Smooth muscle cell (in vitro differentiated cells): ENCODE data around the gene ARHGAP12. TPM values are rescaled to one million over a fixed set of nuclear protein-coding genes. Genes with fewer than 3 reads are reported as not detected.
"Not testable (repeated sequence)": the region's sequence is repeated elsewhere in the genome, so short reads cannot be mapped to it uniquely, and the experiment has no call there.

Experiments
- DNase-seq: peaks from one replicate; lab custom pipeline; 2025; ENCODE audit not compliant: unreplicated experiment; lab: John Stamatoyannopoulos, UW
- H2AFZ ChIP-seq: fragments of 200-600 bp; sonication (generic); 2 replicates; pipeline ENCODE4 v1.6.0; 2016; ENCODE audit warnings: antibody characterized with exemption, low read depth, mild to moderate bottlenecking
- H3F3A ChIP-seq: fragments of 200-600 bp; sonication (generic); 2 replicates; pipeline ENCODE4 v1.6.0; 2017; ENCODE audit warnings: antibody characterized with exemption, low read depth
- H3K27ac ChIP-seq: fragments of 200-600 bp; sonication (generic); 2 replicates; pipeline ENCODE4 v1.5.1; 2016; ENCODE audit warnings: low read depth, mild to moderate bottlenecking
- H3K27me3 ChIP-seq: fragments of 200-600 bp; sonication (generic); 2 replicates; pipeline ENCODE4 v1.6.1; 2016; ENCODE audit warnings: low read depth, mild to moderate bottlenecking
- H3K36me3 ChIP-seq: fragments of 200-600 bp; sonication (generic); 2 replicates; pipeline ENCODE4 v1.5.1; 2016; ENCODE audit warnings: low read depth
- H3K4me1 ChIP-seq: fragments of 200-600 bp; sonication (generic); 2 replicates; pipeline ENCODE4 v1.5.1; 2016; ENCODE audit warnings: low read depth
- H3K4me2 ChIP-seq: fragments of 200-600 bp; sonication (generic); 2 replicates; pipeline ENCODE4 v1.6.0; 2016; ENCODE audit warnings: mild to moderate bottlenecking
- H3K4me3 ChIP-seq: fragments of 200-600 bp; sonication (generic); 2 replicates; pipeline ENCODE4 v1.5.1; 2016; ENCODE audit warnings: mild to moderate bottlenecking
- H3K79me2 ChIP-seq: fragments of 200-600 bp; sonication (generic); 2 replicates; pipeline ENCODE4 v1.6.0; 2016; ENCODE audit warnings: low read depth, mild to moderate bottlenecking
- H3K9ac ChIP-seq: fragments of 200-600 bp; sonication (generic); 2 replicates; pipeline ENCODE4 v1.6.0; 2016; ENCODE audit warnings: low read depth
- H3K9me3 ChIP-seq: fragments of 200-600 bp; sonication (generic); replicated peaks from 2 replicates; pipeline ENCODE4 v1.5.1; 2016; ENCODE audit warnings: low read depth
- H4K20me1 ChIP-seq: fragments of 200-600 bp; sonication (generic); 2 replicates; pipeline ENCODE4 v1.6.0; 2016; ENCODE audit warnings: low read depth
- WGBS: methylation state at CpG from one replicate; pipeline ENCODE4 v1.1.7; 2016; ENCODE audit warnings: low lambda C conversion rate; 5-methylcytosine and 5-hydroxymethylcytosine counted together
- polyA plus RNA-seq: library from polyadenylated mRNA; unstranded; fragments of >200 nt; fragmentation: Nextera tagmentation; extraction: Ambion mirVana; gene quantifications from 2 replicates; pipeline ENCODE4 v1.2.1, GENCODE V29; 2016
- total RNA-seq: library from RNA; depleted of rRNA; stranded (reverse); fragments of >200 nt; gene quantifications from 2 replicates; pipeline ENCODE4 v1.2.3, GENCODE V29; 2014
- TF ChIP-seq, protein P1 (sequence below): fragments of 200-600 bp; sonication (generic); IDR thresholded peaks from 2 replicates; pipeline ENCODE4 v1.5.1; 2017; ENCODE audit warnings: borderline replicate concordance, mild to moderate bottlenecking, antibody characterized with exemption; ENCODE audit not compliant: insufficient read depth, poor library complexity, severe bottlenecking

Gene ARHGAP12
- total and polyA plus RNA-seq, 2 experiments from 2014 or later = 14.5 to 46.2 TPM

DNA sequence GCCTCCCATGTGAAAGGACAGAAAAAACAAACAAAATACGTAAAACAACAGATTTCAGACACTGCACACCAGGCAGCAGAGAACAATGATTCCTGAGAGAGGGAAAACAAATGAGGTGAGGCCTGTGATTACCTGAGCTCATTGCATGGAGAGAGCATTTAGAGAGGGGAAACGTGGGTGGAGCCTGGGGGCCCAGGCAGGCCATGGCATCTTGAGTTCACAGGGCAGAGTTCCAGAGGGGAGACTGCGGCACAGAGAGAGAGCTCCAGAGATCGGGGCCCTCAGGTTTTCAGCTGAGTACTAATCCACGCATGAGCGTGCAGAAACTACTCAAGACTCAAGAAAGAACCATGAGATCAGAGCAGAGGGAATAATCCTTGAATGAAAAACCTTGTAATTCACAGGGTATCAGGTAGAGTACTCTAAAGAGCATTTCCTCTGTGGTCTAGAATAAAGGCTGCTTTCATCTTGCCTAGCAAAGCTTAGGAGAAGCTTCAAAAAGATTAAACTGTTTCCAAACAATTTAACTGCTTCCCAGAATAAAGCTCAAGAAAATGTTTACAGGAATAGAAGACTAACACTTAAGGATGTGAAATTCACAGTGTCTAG is 46.6 kb upstream of the ARHGAP12 start:
- Histone ChIP-seq H3K9me3 (no peaks in the 10 kb centered on the region), H3K4me1 (peaks cover 11% of the 10 kb centered on the region), H3K27ac (no peak overlapping the region), H4K20me1 (no peaks in the 10 kb centered on the region), H3K79me2 (no peaks in the 10 kb centered on the region), H2AFZ (no peak overlapping the region), H3K4me3 (no peak overlapping the region), H3K36me3 (no peaks in the 10 kb centered on the region), H3K27me3 (no peaks in the 10 kb centered on the region), H3F3A (no peaks in the 10 kb centered on the region), H3K9ac (no peak overlapping the region), H3K4me2 (no peak overlapping the region)
- WGBS = 72% methylated on average over 6 of the region's 6 CpGs
- TF ChIP-seq, protein P1, sequence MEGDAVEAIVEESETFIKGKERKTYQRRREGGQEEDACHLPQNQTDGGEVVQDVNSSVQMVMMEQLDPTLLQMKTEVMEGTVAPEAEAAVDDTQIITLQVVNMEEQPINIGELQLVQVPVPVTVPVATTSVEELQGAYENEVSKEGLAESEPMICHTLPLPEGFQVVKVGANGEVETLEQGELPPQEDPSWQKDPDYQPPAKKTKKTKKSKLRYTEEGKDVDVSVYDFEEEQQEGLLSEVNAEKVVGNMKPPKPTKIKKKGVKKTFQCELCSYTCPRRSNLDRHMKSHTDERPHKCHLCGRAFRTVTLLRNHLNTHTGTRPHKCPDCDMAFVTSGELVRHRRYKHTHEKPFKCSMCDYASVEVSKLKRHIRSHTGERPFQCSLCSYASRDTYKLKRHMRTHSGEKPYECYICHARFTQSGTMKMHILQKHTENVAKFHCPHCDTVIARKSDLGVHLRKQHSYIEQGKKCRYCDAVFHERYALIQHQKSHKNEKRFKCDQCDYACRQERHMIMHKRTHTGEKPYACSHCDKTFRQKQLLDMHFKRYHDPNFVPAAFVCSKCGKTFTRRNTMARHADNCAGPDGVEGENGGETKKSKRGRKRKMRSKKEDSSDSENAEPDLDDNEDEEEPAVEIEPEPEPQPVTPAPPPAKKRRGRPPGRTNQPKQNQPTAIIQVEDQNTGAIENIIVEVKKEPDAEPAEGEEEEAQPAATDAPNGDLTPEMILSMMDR = no peak
- DNase-seq = no peak

DNA sequence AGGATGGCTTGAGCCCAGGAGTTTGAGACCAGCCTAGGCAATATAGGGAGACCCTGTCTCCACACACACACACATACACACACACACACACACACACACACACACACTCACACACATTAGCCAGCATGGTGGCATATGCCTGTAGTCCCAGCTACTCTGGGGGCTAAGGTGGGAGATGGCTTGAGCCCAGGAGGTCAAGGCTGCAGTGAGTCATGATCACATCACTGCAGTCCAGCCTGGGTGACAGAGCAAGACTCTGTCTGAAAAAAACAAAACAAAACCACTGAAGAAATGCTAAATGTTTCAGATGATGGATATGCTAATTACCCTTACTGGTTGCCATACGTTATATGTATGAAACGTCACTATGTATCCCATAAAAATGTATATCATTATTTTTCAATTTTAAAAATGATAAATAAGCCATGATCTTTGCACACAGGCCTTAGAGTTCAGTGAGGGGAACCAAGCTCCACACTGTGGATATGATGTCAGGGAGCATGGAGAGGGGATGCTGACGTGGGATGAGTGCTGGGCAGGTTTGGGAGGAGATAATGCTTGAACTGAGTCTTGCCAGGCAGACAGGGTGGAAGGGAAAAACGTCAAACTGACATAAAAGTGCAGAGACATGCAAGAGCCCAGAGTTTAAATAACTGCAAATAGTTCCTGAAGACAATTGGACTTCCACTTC is 45.9 kb upstream of the ARHGAP12 start:
- TF ChIP-seq, protein P1 = no peak
- H3K4me3 ChIP-seq = no peak overlapping the region
- no peaks in the 10 kb centered on the region for H3K27me3 ChIP-seq
- no peak overlapping the region for H3K27ac ChIP-seq
- DNase-seq = no peak
- H3K4me2 ChIP-seq = no peak overlapping the region
- peaks cover 11% of the 10 kb centered on the region for H3K4me1 ChIP-seq
- no peaks in the 10 kb centered on the region for H3F3A ChIP-seq
- no peaks in the 10 kb centered on the region for H4K20me1 ChIP-seq
- no peaks in the 10 kb centered on the region for H3K79me2 ChIP-seq
- 70% methylated on average over 4 of the region's 4 CpGs for WGBS
- no peaks in the 10 kb centered on the region for H3K36me3 ChIP-seq
- H2AFZ ChIP-seq = no peak overlapping the region
- H3K9ac ChIP-seq = no peak overlapping the region
- no peaks in the 10 kb centered on the region for H3K9me3 ChIP-seq

DNA sequence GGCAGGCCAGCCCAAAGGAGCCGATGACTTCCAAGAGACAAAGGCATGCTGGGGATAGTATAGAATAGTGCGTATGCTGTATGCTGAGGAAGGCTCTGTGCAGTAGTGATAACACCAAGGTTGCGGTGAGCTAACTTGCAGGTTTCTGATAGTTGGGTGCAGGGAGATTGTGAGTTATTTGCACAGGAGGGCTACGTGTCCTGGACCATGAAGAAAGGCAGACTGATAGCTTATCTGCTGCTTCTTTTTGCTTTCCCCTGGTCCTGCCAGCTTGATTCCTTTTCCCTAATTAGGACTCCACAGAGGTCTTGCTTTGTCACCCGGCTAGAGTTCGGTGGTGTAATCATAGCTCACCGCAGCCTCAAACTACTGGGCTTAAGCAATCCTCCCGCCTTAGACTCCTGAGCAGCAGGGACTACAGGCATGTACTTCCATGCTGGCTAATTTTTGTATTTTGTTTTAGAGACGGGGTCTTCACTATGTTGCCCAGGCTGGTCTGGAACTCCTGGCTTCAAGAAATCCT is 43.9 kb upstream of the ARHGAP12 start:
- Histone ChIP-seq H3K9ac (no peak overlapping the region), H3K9me3 (no peaks in the 10 kb centered on the region), H3K79me2 (no peaks in the 10 kb centered on the region), H3K4me3 (no peak overlapping the region), H3K4me1 (peaks cover 11% of the 10 kb centered on the region), H3K4me2 (no peak overlapping the region), H2AFZ (no peak overlapping the region), H3F3A (no peaks in the 10 kb centered on the region), H3K36me3 (no peaks in the 10 kb centered on the region), H4K20me1 (no peaks in the 10 kb centered on the region), H3K27me3 (no peaks in the 10 kb centered on the region), H3K27ac (no peak overlapping the region)
- 88% methylated on average over 9 of the region's 9 CpGs for WGBS
- DNase-seq = no peak
- TF ChIP-seq, protein P1 = no peak

DNA sequence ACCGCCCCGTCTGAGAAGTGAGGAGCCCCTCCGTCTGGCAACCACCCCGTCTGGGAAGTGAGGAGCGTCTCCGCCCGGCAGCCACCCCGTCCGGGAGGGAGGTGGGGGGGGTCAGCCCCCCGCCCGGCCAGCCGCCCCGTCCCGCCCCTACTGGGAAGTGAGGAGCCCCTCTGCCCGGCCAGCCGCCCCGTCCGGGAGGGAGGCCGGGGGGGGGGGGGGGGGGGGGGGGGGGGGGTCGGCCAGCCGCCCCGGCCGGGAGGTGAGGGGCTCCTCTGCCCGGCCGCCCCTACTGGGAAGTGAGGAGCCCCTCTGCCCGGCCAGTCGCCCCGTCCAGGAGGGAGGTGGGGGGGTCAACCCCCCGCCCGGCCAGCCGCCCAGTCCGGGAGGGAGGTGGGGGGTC is 41.2 kb upstream of the ARHGAP12 start:
- not testable (repeated sequence) for H2AFZ ChIP-seq, H4K20me1 ChIP-seq, H3F3A ChIP-seq, H3K79me2 ChIP-seq, H3K9me3 ChIP-seq, DNase-seq, H3K9ac ChIP-seq, H3K4me2 ChIP-seq, H3K4me3 ChIP-seq, H3K27ac ChIP-seq, H3K27me3 ChIP-seq, H3K4me1 ChIP-seq, H3K36me3 ChIP-seq
- no CpG with 5 or more reads among the region's 32 CpGs for WGBS
